Measurements from ENCODE around the gene LYPD4. TPM values are rescaled to one million over a fixed set of nuclear protein-coding genes. Genes with fewer than 3 reads are reported as not detected.

The LYPD4 gene
- total and polyA plus RNA-seq, 8 donors, result not detected

GRCh38 chr19:41807176-41807575 is 37.3 kb downstream of the LYPD4 start:
- no peak for FAIRE-seq

GRCh38 chr19:41804336-41804735 is 40.1 kb downstream of the LYPD4 start:
- intact Hi-C loops (cut with DNase I), result no loop called here
- no peaks in the 10 kb centered on the region for H3K36me3 ChIP-seq
- ATAC-seq (no peak), FAIRE-seq (no peak), DNase-seq (no peak)
- no peak overlapping the region for H3K27ac ChIP-seq
- no peak for TF ChIP-seq CTCF (IDR thresholded peaks at IDR 0.05)
- H3K4me1 ChIP-seq, result no peaks in the 10 kb centered on the region
- H3K9me3 ChIP-seq, result no peaks in the 10 kb centered on the region
- 69 to 74% methylated on average over 3 of the region's 3 CpGs for WGBS, 2 donors
- H3K4me3 ChIP-seq, result no peak overlapping the region
- H3K27me3 ChIP-seq, result no peaks in the 10 kb centered on the region

More at GRCh38 chr19:41807176-41807575, 37.3 kb downstream of the LYPD4 start:
- no peak overlapping the region for H3K27ac ChIP-seq
- no peak overlapping the region for H3K4me3 ChIP-seq
- H3K36me3 ChIP-seq, result no peaks in the 10 kb centered on the region
- H3K4me1 ChIP-seq, result no peaks in the 10 kb centered on the region
- H3K27me3 ChIP-seq, result no peaks in the 10 kb centered on the region
- no peak for TF ChIP-seq CTCF (IDR thresholded peaks at IDR 0.05)
- WGBS, 2 donors, result 69 to 85% methylated on average over 3 of the region's 3 CpGs
- H3K9me3 ChIP-seq, result no peaks in the 10 kb centered on the region
- DNase-seq (no peak), ATAC-seq (no peak)
- intact Hi-C loops (cut with DNase I), result no loop called here

GRCh38 chr19:41802770-41803169 is 41.7 kb downstream of the LYPD4 start:
- no peak for TF ChIP-seq CTCF (IDR thresholded peaks at IDR 0.05)
- Histone ChIP-seq H3K36me3 (no peaks in the 10 kb centered on the region), H3K9me3 (no peaks in the 10 kb centered on the region), H3K27me3 (no peaks in the 10 kb centered on the region), H3K4me1 (no peaks in the 10 kb centered on the region), H3K27ac (no peak overlapping the region), H3K4me3 (no peak overlapping the region)
- FAIRE-seq (no peak), DNase-seq (no peak), ATAC-seq (no peak)
- intact Hi-C loops (cut with DNase I), result no loop called here
- 71 to 85% methylated on average over 2 of the region's 2 CpGs for WGBS, 2 donors

GRCh38 chr19:41801792-41802211 is 42.7 kb downstream of the LYPD4 start:
- Histone ChIP-seq H3K4me3 (no peak overlapping the region), H3K27ac (peak overlapping the region in 2 of 4 donors; percentile 0 to 17), H3K36me3 (no peaks in the 10 kb centered on the region), H3K9me3 (no peaks in the 10 kb centered on the region), H3K4me1 (no peaks in the 10 kb centered on the region), H3K27me3 (no peaks in the 10 kb centered on the region)
- FAIRE-seq (no peak), DNase-seq (no peak), ATAC-seq (peak in 2 of 4 donors; percentile 37 to 65)
- no peak for TF ChIP-seq CTCF (IDR thresholded peaks at IDR 0.05)
- intact Hi-C loops (cut with DNase I), result no loop called here
- 61 to 62% methylated on average over 2 of the region's 2 CpGs for WGBS, 2 donors

- DNase-seq, result no peak
- ATAC-seq, result no peak
- Histone ChIP-seq H3K4me3 (no peak overlapping the region), H3K27ac (peak overlapping the region in 1 of 4 donors; percentile 3), H3K9me3 (no peaks in the 10 kb centered on the region), H3K4me1 (no peaks in the 10 kb centered on the region), H3K36me3 (no peaks in the 10 kb centered on the region), H3K27me3 (no peaks in the 10 kb centered on the region)
- intact Hi-C loops (cut with DNase I), result no loop called here
- no peak for TF ChIP-seq CTCF (IDR thresholded peaks at IDR 0.05)
- FAIRE-seq, result no peak
- WGBS, 2 donors, result 60 to 67% methylated on average over 4 of the region's 4 CpGs
These were observed 43.5 kb downstream of the LYPD4 start for GRCh38 chr19:41801031-41801430.
